ENCODE measurements around the gene GEN1. TPM values are rescaled to one million over a fixed set of nuclear protein-coding genes. Genes with fewer than 3 reads are reported as not detected.

Gene GEN1
- total and polyA plus RNA-seq, 3 donors from 2014 or later, result 12.8 to 59.1 (median 31.9) TPM

GRCh38 chr2:17816396-17817245 is 62.7 kb downstream of the GEN1 start, which contains the start of gene MSGN1:
Gene MSGN1, plus strand, starts transcription at chr2:17816460. Its CDS starts 59 bp downstream, at chr2:17816519.
- intact Hi-C loops (cut with DNase I; ENCODE audit: low total_unique reads), result no loop called here
- H3K4me3 ChIP-seq, result no peak within 1 kb of the TSS
- H3K9me3 ChIP-seq, result no peaks in the 10 kb centered on the region
- H3K4me1 ChIP-seq, result peaks cover 24% of the 10 kb centered on the region
- 73 to 74% methylated on average over 13 to 26 of the region's 26 CpGs for WGBS, 2 donors
- TF ChIP-seq, protein P1, sequence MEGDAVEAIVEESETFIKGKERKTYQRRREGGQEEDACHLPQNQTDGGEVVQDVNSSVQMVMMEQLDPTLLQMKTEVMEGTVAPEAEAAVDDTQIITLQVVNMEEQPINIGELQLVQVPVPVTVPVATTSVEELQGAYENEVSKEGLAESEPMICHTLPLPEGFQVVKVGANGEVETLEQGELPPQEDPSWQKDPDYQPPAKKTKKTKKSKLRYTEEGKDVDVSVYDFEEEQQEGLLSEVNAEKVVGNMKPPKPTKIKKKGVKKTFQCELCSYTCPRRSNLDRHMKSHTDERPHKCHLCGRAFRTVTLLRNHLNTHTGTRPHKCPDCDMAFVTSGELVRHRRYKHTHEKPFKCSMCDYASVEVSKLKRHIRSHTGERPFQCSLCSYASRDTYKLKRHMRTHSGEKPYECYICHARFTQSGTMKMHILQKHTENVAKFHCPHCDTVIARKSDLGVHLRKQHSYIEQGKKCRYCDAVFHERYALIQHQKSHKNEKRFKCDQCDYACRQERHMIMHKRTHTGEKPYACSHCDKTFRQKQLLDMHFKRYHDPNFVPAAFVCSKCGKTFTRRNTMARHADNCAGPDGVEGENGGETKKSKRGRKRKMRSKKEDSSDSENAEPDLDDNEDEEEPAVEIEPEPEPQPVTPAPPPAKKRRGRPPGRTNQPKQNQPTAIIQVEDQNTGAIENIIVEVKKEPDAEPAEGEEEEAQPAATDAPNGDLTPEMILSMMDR (IDR thresholded peaks at IDR 0.05), result no peak
- TF ChIP-seq POLR2A (IDR thresholded peaks at IDR 0.05), result no peak
- no peak within 1 kb of the TSS for H3K27ac ChIP-seq
- DNase-seq, result no peak
- no peaks in the 10 kb centered on the region for H3K27me3 ChIP-seq
- no peaks in the 10 kb centered on the region for H3K36me3 ChIP-seq (ENCODE audit: low read depth, missing control alignments)

DNA sequence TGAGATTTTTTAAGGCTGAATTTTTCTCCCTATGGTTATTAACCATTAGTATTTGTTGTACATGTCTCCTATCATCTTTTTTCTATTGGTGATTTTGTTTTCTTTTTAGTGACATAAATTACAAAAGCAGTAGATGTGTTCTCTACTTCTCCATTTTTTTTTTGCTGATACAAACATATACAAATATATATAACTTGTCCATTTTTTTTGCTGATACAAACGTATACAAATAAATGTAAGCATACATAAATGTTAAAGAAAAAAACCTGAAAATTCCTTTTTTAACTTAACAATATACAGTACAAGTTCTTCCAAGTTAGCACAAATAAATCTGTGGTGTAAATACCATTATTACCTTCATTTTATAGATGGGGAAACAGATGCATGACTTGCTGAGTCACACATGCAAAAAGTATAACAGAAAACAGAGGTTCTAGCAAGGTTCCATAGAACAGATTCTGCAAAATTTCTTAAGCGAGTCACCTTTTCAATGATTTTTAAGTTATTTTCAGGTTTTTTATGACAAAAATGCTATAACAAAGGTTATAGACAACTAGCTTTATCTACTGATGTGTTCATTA is 64.4 kb downstream of the GEN1 start:
- TF ChIP-seq POLR2A (IDR thresholded peaks at IDR 0.05), result no peak
- TF ChIP-seq, protein P1 (IDR thresholded peaks at IDR 0.05), result no peak
- Histone ChIP-seq H3K27me3 (no peaks in the 10 kb centered on the region), H3K4me1 (peaks cover 29% of the 10 kb centered on the region), H3K9me3 (no peaks in the 10 kb centered on the region), H3K36me3 (ENCODE audit: low read depth, missing control alignments) (no peaks in the 10 kb centered on the region), H3K27ac (no peak overlapping the region), H3K4me3 (no peak overlapping the region)
- WGBS, 2 donors, result 78 to 83% methylated on average over 2 of the region's 2 CpGs
- DNase-seq, result no peak
- intact Hi-C loops (cut with DNase I; ENCODE audit: low total_unique reads), result no loop called here

GRCh38 chr2:17821080-17821479 is 67.1 kb downstream of the GEN1 start:
- H3K27ac ChIP-seq, result peak overlapping the region in 1 of 2 donors; percentile 69
- no peaks in the 10 kb centered on the region for H3K9me3 ChIP-seq
- intact Hi-C loops (cut with DNase I; ENCODE audit: low total_unique reads), result no loop called here
- H3K4me1 ChIP-seq, result peaks cover 19% of the 10 kb centered on the region
- DNase-seq, result no peak
- H3K4me3 ChIP-seq, result no peak overlapping the region
- TF ChIP-seq POLR2A (IDR thresholded peaks at IDR 0.05), result no peak
- TF ChIP-seq, protein P1 (IDR thresholded peaks at IDR 0.05), result no peak
- no peaks in the 10 kb centered on the region for H3K27me3 ChIP-seq
- WGBS, 2 donors, result 37 to 65% methylated on average over 3 of the region's 3 CpGs
- no peaks in the 10 kb centered on the region for H3K36me3 ChIP-seq (ENCODE audit: low read depth, missing control alignments)

- intact Hi-C loops (cut with DNase I; ENCODE audit: low total_unique reads), result no loop called here
- Histone ChIP-seq H3K27me3 (no peaks in the 10 kb centered on the region), H3K27ac (peak overlapping the region; percentile 64 to 69), H3K4me3 (no peak overlapping the region), H3K4me1 (peaks cover 19% of the 10 kb centered on the region), H3K9me3 (no peaks in the 10 kb centered on the region), H3K36me3 (ENCODE audit: low read depth, missing control alignments) (no peaks in the 10 kb centered on the region)
- DNase-seq, result peak; percentile 61
- TF ChIP-seq, protein P1 (IDR thresholded peaks at IDR 0.05), result no peak
- TF ChIP-seq POLR2A (IDR thresholded peaks at IDR 0.05), result no peak
- 36 to 55% methylated on average over 7 of the region's 7 CpGs for WGBS, 2 donors
Observed at GRCh38 chr2:17821535-17822444, 67.9 kb downstream of the GEN1 start.

All from testis (tissue), 3 donors.